Suprapubic skin (tissue), 4 donors: ENCODE data around the gene LARGE1.

ENCODE experiments used
- CTCF ChIP-seq, 2 donors: fragments of 200-600 bp in 1 of 2; fragments of 450-650 bp in 1 of 2; sonication (generic) in 1 of 2; IDR thresholded peaks; one replicate each; pipeline ENCODE4 v1.5.1; 2016 to 2019; ENCODE audit warnings: antibody characterized with exemption in 2 of 2, mild to moderate bottlenecking in 1 of 2, moderate library complexity in 1 of 2
- EP300 ChIP-seq: sonication (generic); formaldehyde crosslinking; IDR thresholded peaks from one replicate; pipeline ENCODE4 v1.6.1; 2017; ENCODE audit warnings: antibody characterized with exemption
- POLR2A ChIP-seq, 2 donors: fragments of 450-650 bp; IDR thresholded peaks; one replicate each; pipeline ENCODE4 v1.6.1; 2017; ENCODE audit warnings: antibody characterized with exemption in 2 of 2, mild to moderate bottlenecking in 2 of 2, moderate library complexity in 2 of 2
- POLR2AphosphoS5 ChIP-seq, 3 donors: sonication (generic); formaldehyde crosslinking; IDR thresholded peaks; one replicate each; pipeline ENCODE4 v1.6.1; 2017; ENCODE audit warnings: antibody characterized with exemption in 3 of 3

DNA sequence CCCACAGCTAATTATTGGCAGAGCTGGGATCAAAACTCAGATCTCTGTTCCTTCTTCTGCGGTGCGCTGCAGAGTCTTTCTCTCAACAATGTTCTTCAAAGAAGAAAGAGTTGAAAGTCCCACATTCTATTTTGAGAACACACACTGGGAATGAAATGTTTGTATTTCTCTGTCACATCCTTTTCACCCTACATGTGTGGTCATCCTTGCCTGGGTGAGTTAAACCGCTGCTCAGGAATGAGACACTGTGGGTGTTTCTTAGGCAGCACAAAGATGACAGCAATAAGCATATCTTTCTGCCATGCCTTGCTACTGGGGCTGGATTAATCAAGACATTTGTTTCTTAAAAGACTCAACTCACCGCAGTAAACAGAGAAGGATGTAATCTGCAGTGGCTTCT is 222.6 kb downstream of the LARGE1 start:
- no peak for TF ChIP-seq CTCF (IDR thresholded peaks at IDR 0.05)
- TF ChIP-seq POLR2AphosphoS5 (IDR thresholded peaks at IDR 0.05), result no peak
- TF ChIP-seq POLR2A (IDR thresholded peaks at IDR 0.05), result no peak
- no peak for TF ChIP-seq EP300
